Neural progenitor cell (in vitro differentiated cells): Measurements from ENCODE around the gene DAP. TPM values are rescaled to one million over a fixed set of nuclear protein-coding genes. Genes with fewer than 3 reads are reported as not detected.

Source experiments
- DNase-seq: peaks from one replicate; pipeline ENCODE4 v3.0.0-alpha.2; 2016; ENCODE audit warnings: low spot score
- H2AFZ ChIP-seq: fragments of 200-600 bp; sonication (generic); replicated peaks from 2 replicates; pipeline ENCODE4 v1.6.1; 2016; ENCODE audit warnings: antibody characterized with exemption
- H3F3A ChIP-seq: fragments of 200-600 bp; sonication (generic); 2 replicates; pipeline ENCODE4 v1.6.1; 2016; ENCODE audit warnings: antibody characterized with exemption, low read depth
- H3K27ac ChIP-seq: fragments of 200-600 bp; sonication (generic); 2 replicates; pipeline ENCODE4 v1.5.1; 2016; ENCODE audit warnings: mild to moderate bottlenecking
- H3K27me3 ChIP-seq: fragments of 200-600 bp; sonication (generic); 2 replicates; pipeline ENCODE4 v1.6.1; 2016; ENCODE audit warnings: mild to moderate bottlenecking, moderate library complexity
- H3K36me3 ChIP-seq: fragments of 200-600 bp; sonication (generic); 2 replicates; pipeline ENCODE4 v1.5.1; 2016
- H3K4me1 ChIP-seq: fragments of 200-600 bp; sonication (generic); 2 replicates; pipeline ENCODE4 v1.6.1; 2016; ENCODE audit warnings: mixed run types
- H3K4me2 ChIP-seq: fragments of 200-600 bp; sonication (generic); 2 replicates; pipeline ENCODE4 v1.6.1; 2016
- H3K4me3 ChIP-seq: fragments of 200-600 bp; sonication (generic); 2 replicates; pipeline ENCODE4 v1.5.1; 2016
- H3K79me2 ChIP-seq: fragments of 200-600 bp; sonication (generic); 2 replicates; pipeline ENCODE4 v1.6.1; 2016; ENCODE audit warnings: low read depth
- H3K9ac ChIP-seq: fragments of 200-600 bp; sonication (generic); 2 replicates; pipeline ENCODE4 v1.6.1; 2016
- H3K9me3 ChIP-seq: fragments of 200-600 bp; sonication (generic); 2 replicates; pipeline ENCODE4 v1.5.1; 2016; ENCODE audit warnings: low read depth
- H4K20me1 ChIP-seq: fragments of 200-600 bp; sonication (generic); 2 replicates; pipeline ENCODE4 v1.6.1; 2016; ENCODE audit warnings: low read depth
- H3K27ac Mint-ChIP-seq: 3 replicates; pipeline ENCODE4 v1.8.0; 2021; ENCODE audit warnings: mixed read lengths
- H3K27me3 Mint-ChIP-seq: 2 replicates; pipeline ENCODE4 v1.8.0; 2022; ENCODE audit warnings: low read depth, mild to moderate bottlenecking, inconsistent platforms, moderate library complexity, mixed read lengths; ENCODE audit not compliant: insufficient read depth
- H3K36me3 Mint-ChIP-seq: 3 replicates; pipeline ENCODE4 v1.8.0; 2021; ENCODE audit warnings: mixed read lengths
- H3K4me1 Mint-ChIP-seq: 3 replicates; pipeline ENCODE4 v1.8.0; 2021; ENCODE audit warnings: mixed read lengths
- H3K4me3 Mint-ChIP-seq: 3 replicates; pipeline ENCODE4 v1.8.0; 2021; ENCODE audit warnings: mild to moderate bottlenecking, moderate library complexity, mixed read lengths
- H3K9me3 Mint-ChIP-seq: 3 replicates; pipeline ENCODE4 v1.8.0; 2020; ENCODE audit warnings: mixed read lengths
- CTCF ChIP-seq: fragments of 200-600 bp; sonication (generic); IDR thresholded peaks from 2 replicates; pipeline ENCODE4 v1.5.1; 2017; ENCODE audit warnings: antibody characterized with exemption, mild to moderate bottlenecking
- EZH2 ChIP-seq: fragments of 200-600 bp; sonication (generic); IDR thresholded peaks from 2 replicates; pipeline ENCODE4 v1.6.1; 2017; ENCODE audit warnings: antibody characterized with exemption, mild to moderate bottlenecking, moderate library complexity
- EZH2phosphoT487 ChIP-seq: fragments of 200-600 bp; sonication (generic); IDR thresholded peaks from 2 replicates; pipeline ENCODE4 v1.6.1; 2017; ENCODE audit warnings: antibody characterized with exemption
- total RNA-seq: library from RNA; depleted of rRNA; stranded (reverse); fragments of >200 nt; gene quantifications from 2 replicates; pipeline ENCODE4 v1.2.3, GENCODE V29; 2015; ENCODE audit warnings: low replicate concordance

DAP gene
- total RNA-seq, 1 donor from 2014 or later, result 12.2 TPM

GRCh38 chr5:10715605-10716290 lies 45.3 kb downstream of the DAP start:
- Mint-ChIP-seq H3K4me1 (peaks cover 2% of the 10 kb centered on the region), H3K27me3 (peaks cover 4% of the 10 kb centered on the region)

DNA sequence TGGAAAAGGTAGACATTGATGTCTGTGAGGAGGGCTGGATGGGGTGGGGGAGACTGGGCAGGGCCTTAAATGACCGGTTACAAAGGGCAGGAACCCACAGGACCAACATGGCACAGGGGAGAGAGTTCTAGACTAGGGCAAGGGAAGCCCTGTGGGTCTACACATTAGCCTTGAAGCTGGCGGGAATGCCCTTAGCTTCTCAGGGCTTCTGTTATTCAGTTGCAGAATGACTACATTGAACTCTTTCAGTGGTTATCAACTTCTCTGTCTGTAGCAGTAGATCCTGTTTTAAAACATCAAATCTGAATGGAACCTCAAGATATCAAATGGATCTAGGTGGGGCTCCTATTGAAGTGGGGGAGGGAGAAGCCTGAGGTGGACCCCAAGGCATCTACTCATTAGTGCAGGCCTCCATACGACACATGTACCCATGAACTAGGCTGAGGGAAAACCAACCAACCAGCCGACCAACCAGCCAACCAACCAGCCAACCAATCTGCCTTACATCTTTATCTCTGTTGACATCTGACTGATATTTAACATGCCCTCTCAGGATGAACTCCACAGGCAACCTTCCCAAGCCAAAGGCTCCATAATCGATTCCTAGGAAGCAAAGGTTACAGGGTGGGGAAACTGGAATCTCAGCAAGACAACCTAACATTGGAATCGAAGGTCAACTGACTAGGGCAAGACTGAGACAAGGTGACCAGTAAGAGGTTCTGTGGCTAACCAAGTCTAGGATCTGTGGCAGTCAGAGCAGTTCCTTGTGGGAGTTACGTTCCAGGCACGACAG lies 48.3 kb downstream of the DAP start:
- H2AFZ ChIP-seq, result no peak overlapping the region
- H3K79me2 ChIP-seq, result no peaks in the 10 kb centered on the region
- no peaks in the 10 kb centered on the region for H3K4me1 ChIP-seq
- H3K9me3 ChIP-seq, result no peaks in the 10 kb centered on the region
- no peaks in the 10 kb centered on the region for H3F3A ChIP-seq
- no peak overlapping the region for H3K27ac ChIP-seq
- Mint-ChIP-seq H3K36me3 (peaks cover 40% of the 10 kb centered on the region), H3K4me3 (no peak overlapping the region), H3K27ac (no peak overlapping the region), H3K4me1 (peaks cover 5% of the 10 kb centered on the region), H3K27me3 (peaks cover 4% of the 10 kb centered on the region), H3K9me3 (peaks cover 4% of the 10 kb centered on the region)
- H3K36me3 ChIP-seq, result no peaks in the 10 kb centered on the region
- no peaks in the 10 kb centered on the region for H3K27me3 ChIP-seq
- DNase-seq, result no peak
- H3K4me3 ChIP-seq, result no peak overlapping the region
- TF ChIP-seq EZH2 (no peak), EZH2phosphoT487 (no peak), CTCF (no peak)
- H3K4me2 ChIP-seq, result no peak overlapping the region
- peaks cover 17% of the 10 kb centered on the region for H4K20me1 ChIP-seq
- no peak overlapping the region for H3K9ac ChIP-seq

More at GRCh38 chr5:10715605-10716290, 45.3 kb downstream of the DAP start:
- peak overlapping the region; percentile 63 for H3K27ac Mint-ChIP-seq
- Histone ChIP-seq H3K4me2 (no peak overlapping the region), H3K9ac (no peak overlapping the region), H3K79me2 (no peaks in the 10 kb centered on the region), H2AFZ (no peak overlapping the region), H4K20me1 (no peaks in the 10 kb centered on the region), H3K4me3 (no peak overlapping the region), H3K36me3 (no peaks in the 10 kb centered on the region), H3F3A (no peaks in the 10 kb centered on the region), H3K9me3 (no peaks in the 10 kb centered on the region), H3K4me1 (no peaks in the 10 kb centered on the region), H3K27me3 (no peaks in the 10 kb centered on the region), H3K27ac (no peak overlapping the region)
- no peak for DNase-seq
- no peak overlapping the region for H3K4me3 Mint-ChIP-seq
- peaks cover 4% of the 10 kb centered on the region for H3K9me3 Mint-ChIP-seq
- TF ChIP-seq EZH2phosphoT487, result no peak
- no peak for TF ChIP-seq EZH2
- no peak for TF ChIP-seq CTCF
- peaks cover 50% of the 10 kb centered on the region for H3K36me3 Mint-ChIP-seq

GRCh38 chr5:10711562-10711961 lies 49.5 kb downstream of the DAP start:
- Mint-ChIP-seq H3K27me3 (peaks cover 3% of the 10 kb centered on the region), H3K4me3 (no peak overlapping the region), H3K27ac (peak overlapping the region; percentile 4), H3K4me1 (peaks cover 8% of the 10 kb centered on the region), H3K9me3 (peaks cover 4% of the 10 kb centered on the region), H3K36me3 (peaks cover 32% of the 10 kb centered on the region)
- Histone ChIP-seq H3K36me3 (no peaks in the 10 kb centered on the region), H3K9me3 (no peaks in the 10 kb centered on the region), H3F3A (no peaks in the 10 kb centered on the region), H3K9ac (no peak overlapping the region), H3K4me3 (no peak overlapping the region), H3K79me2 (no peaks in the 10 kb centered on the region), H3K27me3 (no peaks in the 10 kb centered on the region), H2AFZ (no peak overlapping the region), H3K27ac (no peak overlapping the region), H3K4me2 (no peak overlapping the region), H3K4me1 (no peaks in the 10 kb centered on the region), H4K20me1 (peaks cover 18% of the 10 kb centered on the region)
- TF ChIP-seq EZH2phosphoT487 (no peak), CTCF (no peak), EZH2 (no peak)
- DNase-seq, result no peak
